Epithelial cell of proximal tubule (primary cell): ENCODE results near the gene TBX4. TPM values are rescaled to one million over a fixed set of nuclear protein-coding genes. Genes with fewer than 3 reads are reported as not detected.

Experiments used
- DNase-seq: peaks from one replicate; pipeline ENCODE4 v3.0.0-alpha.2; 2011; ENCODE audit warnings: low read depth
- H3K4me3 ChIP-seq: 2 replicates; pipeline ENCODE4 v1.5.1; 2011; ENCODE audit warnings: low read depth, mild to moderate bottlenecking, low read length
- total RNA-seq: library from RNA; depleted of rRNA; stranded (reverse); fragments of >200 nt; gene quantifications from 2 replicates; pipeline ENCODE4 v1.2.3, GENCODE V29; 2015
- TF ChIP-seq, protein P1 (sequence below): conservative IDR thresholded peaks from 2 replicates; pipeline ENCODE4 v1.5.1; 2012; ENCODE audit warnings: low read depth, mild to moderate bottlenecking, low read length

TBX4 gene
- total RNA-seq, 1 donor from 2014 or later = not detected

GRCh38 chr17:61464130-61464842, 12.1 kb downstream of the TBX4 start:
- H3K4me3 ChIP-seq = no peak overlapping the region
- no peak for DNase-seq

DNA sequence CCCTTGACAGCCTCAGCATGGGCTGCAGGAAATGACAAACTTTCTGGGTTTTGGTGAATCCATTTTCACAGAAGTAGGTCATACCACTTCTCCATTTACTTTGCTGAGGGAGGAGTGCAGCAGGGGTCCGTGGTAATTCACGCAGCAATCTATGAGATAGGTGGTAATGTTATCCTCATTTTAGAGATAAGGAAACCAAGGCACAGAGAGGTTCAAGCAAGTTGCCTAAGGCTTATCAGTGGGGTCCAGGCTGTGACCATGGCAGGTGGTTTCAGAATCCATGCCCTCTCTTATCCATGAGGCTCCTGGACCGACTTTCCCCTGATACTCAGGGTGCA, 12.6 kb downstream of the TBX4 start:
- TF ChIP-seq, protein P1, sequence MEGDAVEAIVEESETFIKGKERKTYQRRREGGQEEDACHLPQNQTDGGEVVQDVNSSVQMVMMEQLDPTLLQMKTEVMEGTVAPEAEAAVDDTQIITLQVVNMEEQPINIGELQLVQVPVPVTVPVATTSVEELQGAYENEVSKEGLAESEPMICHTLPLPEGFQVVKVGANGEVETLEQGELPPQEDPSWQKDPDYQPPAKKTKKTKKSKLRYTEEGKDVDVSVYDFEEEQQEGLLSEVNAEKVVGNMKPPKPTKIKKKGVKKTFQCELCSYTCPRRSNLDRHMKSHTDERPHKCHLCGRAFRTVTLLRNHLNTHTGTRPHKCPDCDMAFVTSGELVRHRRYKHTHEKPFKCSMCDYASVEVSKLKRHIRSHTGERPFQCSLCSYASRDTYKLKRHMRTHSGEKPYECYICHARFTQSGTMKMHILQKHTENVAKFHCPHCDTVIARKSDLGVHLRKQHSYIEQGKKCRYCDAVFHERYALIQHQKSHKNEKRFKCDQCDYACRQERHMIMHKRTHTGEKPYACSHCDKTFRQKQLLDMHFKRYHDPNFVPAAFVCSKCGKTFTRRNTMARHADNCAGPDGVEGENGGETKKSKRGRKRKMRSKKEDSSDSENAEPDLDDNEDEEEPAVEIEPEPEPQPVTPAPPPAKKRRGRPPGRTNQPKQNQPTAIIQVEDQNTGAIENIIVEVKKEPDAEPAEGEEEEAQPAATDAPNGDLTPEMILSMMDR = no peak
- no peak overlapping the region for H3K4me3 ChIP-seq
- no peak for DNase-seq

More at GRCh38 chr17:61464130-61464842, 12.1 kb downstream of the TBX4 start:
- TF ChIP-seq, protein P1 = no peak

DNA sequence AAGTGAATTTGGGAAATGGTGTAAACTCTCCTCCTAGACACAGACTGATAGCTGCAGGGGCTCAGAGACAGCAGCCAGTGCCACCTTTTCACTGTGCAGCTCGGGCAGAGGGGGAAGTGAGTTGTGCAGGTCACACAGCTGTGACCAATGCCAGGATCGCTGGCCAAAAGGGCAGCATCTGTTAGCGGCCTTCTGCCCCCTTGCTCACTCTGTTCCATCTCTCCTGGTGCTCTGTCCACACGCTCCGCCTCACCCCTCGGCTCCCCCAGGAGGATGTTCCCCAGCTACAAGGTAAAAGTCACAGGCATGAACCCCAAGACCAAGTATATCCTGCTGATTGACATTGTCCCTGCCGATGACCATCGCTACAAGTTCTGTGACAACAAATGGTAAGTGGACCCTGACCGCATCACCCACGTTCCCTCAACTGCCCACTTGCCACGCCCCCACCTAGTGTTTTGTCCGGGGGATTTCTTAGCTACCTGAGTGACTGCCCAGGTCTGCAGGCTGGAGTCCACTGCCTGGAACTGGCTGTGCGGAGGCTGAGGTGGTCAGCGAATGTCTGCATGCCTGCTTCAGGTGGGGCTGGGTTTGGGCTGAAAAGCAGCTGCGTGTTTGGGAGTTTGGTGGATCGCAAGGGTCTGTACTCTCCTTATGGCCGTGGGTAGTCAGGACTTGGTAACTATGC, 13.5 kb downstream of the TBX4 start:
- H3K4me3 ChIP-seq = no peak overlapping the region
- no peak for DNase-seq
- TF ChIP-seq, protein P1 = no peak

GRCh38 chr17:61466246-61466645, 14.0 kb downstream of the TBX4 start:
- no peak overlapping the region for H3K4me3 ChIP-seq
- no peak for DNase-seq
- TF ChIP-seq, protein P1 = no peak

GRCh38 chr17:61467416-61468262, 15.4 kb downstream of the TBX4 start:
- no peak overlapping the region for H3K4me3 ChIP-seq
- DNase-seq = no peak
- TF ChIP-seq, protein P1 = no peak

GRCh38 chr17:61468263-61468907, 16.2 kb downstream of the TBX4 start:
- TF ChIP-seq, protein P1 = no peak
- H3K4me3 ChIP-seq = no peak overlapping the region
- no peak for DNase-seq
